RWPE2 (cell line): Measurements from ENCODE around the gene ARHGAP18.
A peak's percentile ranks its signal among the peaks of the same experiment; 100 is the strongest.

Experiments
- ATAC-seq: fragments of 200-7000 bp; cut with Tn5 transposase; 3 replicates; pipeline ENCODE4 v1.9.1; 2021; ENCODE audit warnings: low read depth
- DNase-seq: peaks from one replicate; pipeline ENCODE4 v3.0.0-alpha.2; 2020; ENCODE audit warnings: low spot score
- H3K27ac ChIP-seq: fragments of 450-650 bp; 2 replicates; pipeline ENCODE4 v1.5.1; 2017; ENCODE audit warnings: mild to moderate bottlenecking; ENCODE audit not compliant: poor library complexity, severe bottlenecking
- H3K27me3 ChIP-seq: fragments of 250-450 bp; sonication (Bioruptor Pico); 2 replicates; pipeline ENCODE4 v1.5.1; 2021; ENCODE audit warnings: mild to moderate bottlenecking, moderate library complexity; ENCODE audit not compliant: insufficient read depth, poor library complexity, severe bottlenecking
- H3K36me3 ChIP-seq: fragments of 250-450 bp; sonication (Bioruptor Pico); 2 replicates; pipeline ENCODE4 v1.5.1; 2020; ENCODE audit warnings: low read depth, mild to moderate bottlenecking, moderate library complexity
- H3K4me1 ChIP-seq: fragments of 250-450 bp; sonication (Bioruptor Pico); 2 replicates; pipeline ENCODE4 v1.5.1; 2021; ENCODE audit warnings: mild to moderate bottlenecking, moderate library complexity; ENCODE audit not compliant: insufficient read depth, poor library complexity, severe bottlenecking
- H3K4me3 ChIP-seq: fragments of 250-450 bp; sonication (Bioruptor Pico); 2 replicates; pipeline ENCODE4 v1.5.1; 2021; ENCODE audit warnings: mild to moderate bottlenecking, moderate library complexity; ENCODE audit not compliant: severe bottlenecking
- H3K9me3 ChIP-seq: fragments of 250-450 bp; sonication (Bioruptor Pico); 2 replicates; pipeline ENCODE4 v1.5.1; 2021; ENCODE audit warnings: mild to moderate bottlenecking, moderate library complexity; ENCODE audit not compliant: severe bottlenecking
- TF ChIP-seq, protein P1 (sequence below): fragments of 450-650 bp; IDR thresholded peaks from one replicate; pipeline ENCODE4 v1.5.1; 2017; ENCODE audit warnings: mild to moderate bottlenecking, moderate library complexity; ENCODE audit not compliant: poor library complexity, severe bottlenecking

Gene ARHGAP18

DNA sequence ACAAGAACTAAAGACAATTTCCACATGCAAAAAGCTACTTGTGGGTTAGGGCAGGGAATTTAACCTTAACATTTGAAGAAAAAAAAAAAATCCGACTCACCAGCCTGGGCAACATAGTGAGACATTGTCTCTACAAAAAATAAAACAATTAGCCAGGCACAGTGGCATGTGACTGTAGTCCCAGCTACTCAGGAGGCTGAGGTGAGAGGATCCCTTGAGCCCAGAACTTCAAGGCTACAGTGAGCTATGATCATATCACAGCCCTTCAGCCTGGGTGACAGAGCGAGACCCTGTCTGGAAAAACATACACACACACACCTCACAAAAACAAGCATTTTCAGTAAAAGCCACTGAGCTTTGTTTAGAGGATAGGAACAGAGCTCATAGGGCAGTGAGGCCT lies 56.2 kb downstream of the ARHGAP18 start:
- H3K4me3 ChIP-seq = no peak overlapping the region
- no peaks in the 10 kb centered on the region for H3K36me3 ChIP-seq
- no peaks in the 10 kb centered on the region for H3K27me3 ChIP-seq
- no peaks in the 10 kb centered on the region for H3K9me3 ChIP-seq
- DNase-seq (no peak), ATAC-seq (no peak)
- H3K4me1 ChIP-seq = no peaks in the 10 kb centered on the region
- no peak overlapping the region for H3K27ac ChIP-seq
- TF ChIP-seq, protein P1, sequence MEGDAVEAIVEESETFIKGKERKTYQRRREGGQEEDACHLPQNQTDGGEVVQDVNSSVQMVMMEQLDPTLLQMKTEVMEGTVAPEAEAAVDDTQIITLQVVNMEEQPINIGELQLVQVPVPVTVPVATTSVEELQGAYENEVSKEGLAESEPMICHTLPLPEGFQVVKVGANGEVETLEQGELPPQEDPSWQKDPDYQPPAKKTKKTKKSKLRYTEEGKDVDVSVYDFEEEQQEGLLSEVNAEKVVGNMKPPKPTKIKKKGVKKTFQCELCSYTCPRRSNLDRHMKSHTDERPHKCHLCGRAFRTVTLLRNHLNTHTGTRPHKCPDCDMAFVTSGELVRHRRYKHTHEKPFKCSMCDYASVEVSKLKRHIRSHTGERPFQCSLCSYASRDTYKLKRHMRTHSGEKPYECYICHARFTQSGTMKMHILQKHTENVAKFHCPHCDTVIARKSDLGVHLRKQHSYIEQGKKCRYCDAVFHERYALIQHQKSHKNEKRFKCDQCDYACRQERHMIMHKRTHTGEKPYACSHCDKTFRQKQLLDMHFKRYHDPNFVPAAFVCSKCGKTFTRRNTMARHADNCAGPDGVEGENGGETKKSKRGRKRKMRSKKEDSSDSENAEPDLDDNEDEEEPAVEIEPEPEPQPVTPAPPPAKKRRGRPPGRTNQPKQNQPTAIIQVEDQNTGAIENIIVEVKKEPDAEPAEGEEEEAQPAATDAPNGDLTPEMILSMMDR = no peak

GRCh38 chr6:129653229-129653628 lies 56.7 kb downstream of the ARHGAP18 start:
- no peak overlapping the region for H3K27ac ChIP-seq
- no peak overlapping the region for H3K4me3 ChIP-seq
- no peaks in the 10 kb centered on the region for H3K9me3 ChIP-seq
- no peaks in the 10 kb centered on the region for H3K4me1 ChIP-seq
- ATAC-seq (no peak), DNase-seq (no peak)
- no peaks in the 10 kb centered on the region for H3K27me3 ChIP-seq
- TF ChIP-seq, protein P1 = no peak
- no peaks in the 10 kb centered on the region for H3K36me3 ChIP-seq

- H3K36me3 ChIP-seq = no peaks in the 10 kb centered on the region
- TF ChIP-seq, protein P1 = no peak
- H3K4me1 ChIP-seq = peaks cover 11% of the 10 kb centered on the region
- no peak overlapping the region for H3K4me3 ChIP-seq
- no peaks in the 10 kb centered on the region for H3K9me3 ChIP-seq
- no peaks in the 10 kb centered on the region for H3K27me3 ChIP-seq
- ATAC-seq (no peak), DNase-seq (no peak)
- H3K27ac ChIP-seq = no peak overlapping the region
These were observed 58.7 kb downstream of the ARHGAP18 start for GRCh38 chr6:129651291-129651691.

DNA sequence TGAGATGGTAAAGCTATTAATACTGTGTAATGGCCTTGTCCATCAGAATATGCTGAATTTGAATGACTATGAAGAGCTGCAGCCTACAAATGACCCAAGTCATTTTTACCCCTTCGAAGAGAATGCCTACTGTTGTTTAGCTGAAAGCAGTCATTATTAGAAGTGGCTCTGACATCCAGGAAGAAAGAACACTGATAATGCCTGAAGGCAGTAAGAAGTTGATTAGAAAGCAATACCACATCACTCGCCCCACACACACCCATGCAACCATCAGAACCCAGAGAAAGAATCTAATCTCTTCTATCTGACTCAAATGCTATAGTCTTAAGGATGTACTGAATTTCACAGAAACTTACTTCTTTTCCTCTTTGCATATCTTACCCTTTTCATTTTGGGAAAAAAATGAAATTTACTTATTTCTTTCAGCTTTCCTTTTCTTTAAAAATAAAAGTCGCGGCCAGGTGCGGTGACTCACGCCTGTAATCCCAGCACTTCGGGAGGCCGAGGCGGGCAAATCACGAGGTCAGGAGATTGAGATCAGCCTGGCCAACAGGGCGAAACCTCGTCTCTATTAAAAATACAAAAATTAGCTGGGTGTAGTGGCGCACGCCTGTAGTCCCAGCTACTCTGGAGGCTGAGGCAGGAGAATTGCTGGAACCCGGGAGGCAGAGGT lies 61.0 kb downstream of the ARHGAP18 start:
- Histone ChIP-seq H3K9me3 (no peaks in the 10 kb centered on the region), H3K27ac (no peak overlapping the region), H3K27me3 (no peaks in the 10 kb centered on the region), H3K4me1 (peaks cover 35% of the 10 kb centered on the region), H3K36me3 (no peaks in the 10 kb centered on the region), H3K4me3 (no peak overlapping the region)
- TF ChIP-seq, protein P1 = no peak
- ATAC-seq (no peak), DNase-seq (no peak)

DNA sequence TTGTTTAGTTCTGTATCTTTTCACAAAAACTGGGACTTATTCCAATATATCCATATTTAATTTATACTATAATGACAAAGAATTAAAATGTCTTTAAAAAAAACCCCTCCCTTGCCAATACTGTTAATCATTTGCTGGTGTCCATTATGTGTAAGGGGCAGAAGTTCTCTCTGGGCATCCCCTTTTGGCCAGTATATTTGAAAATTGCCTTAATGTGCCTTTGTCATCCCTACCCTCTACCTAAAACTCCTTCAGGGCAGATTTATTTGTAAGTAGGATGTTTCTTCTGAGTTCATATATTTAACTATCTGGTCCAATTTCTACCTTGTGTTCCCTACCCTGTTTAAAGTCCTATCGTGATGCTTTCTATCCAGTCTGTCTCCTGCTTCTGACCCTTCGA lies 62.9 kb downstream of the ARHGAP18 start:
- Histone ChIP-seq H3K27me3 (no peaks in the 10 kb centered on the region), H3K9me3 (no peaks in the 10 kb centered on the region), H3K4me3 (no peak overlapping the region), H3K27ac (peak overlapping the region; percentile 86), H3K4me1 (peaks cover 39% of the 10 kb centered on the region), H3K36me3 (peaks cover under 1% of the 10 kb centered on the region)
- TF ChIP-seq, protein P1 = no peak
- DNase-seq (no peak), ATAC-seq (no peak)
